Activated CD4-positive, alpha-beta T cell treated with anti-CD3 and anti-CD28 coated beads, Interleukin-2, amount 50 U/mL, for 48 hours (primary cell): ENCODE measurements around the gene MDH1B.

Experiments used
- DNase-seq, 2 experiments: peaks; one replicate each; pipeline ENCODE4 v3.0.0-alpha.2; 2020

MDH1B gene

GRCh38 chr2:206693399-206694137 is 71.6 kb downstream of the MDH1B start:
- DNase-seq, result peak in 1 of 2 experiments; percentile 13

GRCh38 chr2:206692971-206693370 is 72.2 kb downstream of the MDH1B start:
- DNase-seq, result no peak

- DNase-seq, result no peak
Measured at GRCh38 chr2:206688990-206689389, 76.1 kb downstream of the MDH1B start.

- DNase-seq, result no peak
Measured at GRCh38 chr2:206688453-206688852, 76.7 kb downstream of the MDH1B start.
